Muscle of arm (tissue), 14 donors: ENCODE results near the gene OR2W3. TPM values are rescaled to one million over a fixed set of nuclear protein-coding genes. Genes with fewer than 3 reads are reported as not detected.

Source experiments
- DNase-seq: peaks from one replicate; pipeline ENCODE4 v3.0.0-alpha.2; 2013
- long read RNA-seq, 11 donors: transcript quantifications; one replicate each; lab custom pipeline, GENCODE V29; 2026
- polyA plus RNA-seq, 12 donors: library from polyadenylated mRNA; unstranded; fragments of 120-200 nt; gene quantifications; one replicate each; pipeline ENCODE4 v1.2.1, GENCODE V29; 2013; ENCODE audit not compliant: insufficient read length in 12 of 12

OR2W3 gene
- polyA plus RNA-seq: 1 to 10 TPM in 5 of 12 donors, under 1 TPM in 4, not detected in 3; 0.50 to 2.5 (median 1.0) TPM
- long read RNA-seq, donor 1: 0 reads
- long read RNA-seq, donor 2: 0 reads
- long read RNA-seq, donor 3: 0 reads
- long read RNA-seq, donor 4: 0 reads
- long read RNA-seq, donor 5: 0 reads
- long read RNA-seq, donor 6: 0 reads
- long read RNA-seq, donor 7, partial matches to known transcripts: 0 of 2 reads
- long read RNA-seq, donor 7, other reads (novel, unspliced or antisense): 0 of 2 reads
- long read RNA-seq, donor 8: 0 reads
- long read RNA-seq, donor 9: 0 reads
- long read RNA-seq, donor 10: 0 reads
- long read RNA-seq, donor 11: 0 reads

- DNase-seq: no peak
Observed at GRCh38 chr1:247895163-247895637, at the start of gene OR2W3. TSS of gene OR2W3 (plus strand) at chr1:247895587. CDS start at chr1:247895587, 0 bp downstream.

- DNase-seq: no peak
Observed at GRCh38 chr1:247845693-247846017, 49.7 kb upstream of the OR2W3 start.

GRCh38 chr1:247848346-247848745 lies 47.0 kb upstream of the OR2W3 start:
- DNase-seq: no peak

GRCh38 chr1:247849616-247850015 lies 45.8 kb upstream of the OR2W3 start:
- no peak for DNase-seq

GRCh38 chr1:247854899-247855545 lies 40.4 kb upstream of the OR2W3 start:
- DNase-seq: no peak

GRCh38 chr1:247855911-247856310 lies 39.5 kb upstream of the OR2W3 start:
- no peak for DNase-seq

GRCh38 chr1:247857069-247857984 lies 38.1 kb upstream of the OR2W3 start, which contains the start of gene TRIM58:
TSS of gene TRIM58 (plus strand) at chr1:247857187. CDS start at chr1:247857247, 60 bp downstream.
- no peak for DNase-seq

- DNase-seq: no peak
Observed at GRCh38 chr1:247857985-247858619, 37.3 kb upstream of the OR2W3 start.

- DNase-seq: no peak
Observed at GRCh38 chr1:247862756-247863155, 32.6 kb upstream of the OR2W3 start.

- no peak for DNase-seq
Observed at GRCh38 chr1:247864644-247865043, 30.7 kb upstream of the OR2W3 start.

- DNase-seq: no peak
Observed at GRCh38 chr1:247865416-247865815, 30.0 kb upstream of the OR2W3 start.

GRCh38 chr1:247883346-247883745 lies 12.0 kb upstream of the OR2W3 start:
- DNase-seq: no peak

GRCh38 chr1:247884797-247885413 lies 10.5 kb upstream of the OR2W3 start:
- DNase-seq: no peak

- no peak for DNase-seq
Observed at GRCh38 chr1:247895976-247896375, 589 bp downstream of the OR2W3 start.

- DNase-seq: no peak
Observed at GRCh38 chr1:247904122-247904521, 8.7 kb downstream of the OR2W3 start.

- no peak for DNase-seq
Observed at GRCh38 chr1:247905181-247905580, 9.8 kb downstream of the OR2W3 start.

GRCh38 chr1:247905910-247906503 lies 10.6 kb downstream of the OR2W3 start:
- DNase-seq: no peak

- no peak for DNase-seq
Observed at GRCh38 chr1:247906504-247907047, 11.2 kb downstream of the OR2W3 start.

GRCh38 chr1:247908766-247909165 lies 13.4 kb downstream of the OR2W3 start:
- no peak for DNase-seq

- no peak for DNase-seq
Observed at GRCh38 chr1:247913786-247914185, 18.4 kb downstream of the OR2W3 start.
